K562 (cell line): ENCODE measurements around the gene LOXL4. TPM values are rescaled to one million over a fixed set of nuclear protein-coding genes. Genes with fewer than 3 reads are reported as not detected.

ENCODE experiments used
- ATAC-seq: fragments of 200-7000 bp; cut with Tn5 transposase; 3 replicates; pipeline ENCODE4 v1.9.1; 2020; ENCODE audit warnings: moderate library complexity
- BruUV-seq: library from RNA; stranded (reverse); fragments of 400-500 nt; replicated peaks from 2 replicates; lab custom pipeline; 2021; lab: Mats Ljungman, UMichigan
- CTCF ChIA-PET: fragments of 300-600 bp; formaldehyde crosslinking; extraction: SDS; loops from one replicate; lab custom pipeline; 2021; ENCODE audit warnings: low intra/inter-chr PET ratio; lab: Yijun Ruan, JAX
- POLR2A ChIA-PET: fragments of 300-600, 350-650 bp; sonication (Branson Sonifier 250); formaldehyde crosslinking; extraction: SDS; loops from one replicate; lab custom pipeline; 2021; ENCODE audit warnings: antibody characterized with exemption, inconsistent platforms; lab: Yijun Ruan, JAX
- DNase-seq, 4 experiments: peaks; one replicate each; pipeline versions ENCODE4 v3.0.0 to v3.0.0-alpha.2; 2011 to 2018; ENCODE audit warnings: low spot score in 3 of 4, mixed read lengths in 3 of 4; ENCODE audit errors: extremely low read depth in 1 of 4
- FAIRE-seq: peaks from 2 replicates; lab custom pipeline; 2011; peaks lifted over from hg19 to GRCh38; lab: Jason Lieb, UNC
- H2AFZ ChIP-seq: 2 replicates; pipeline ENCODE4 v1.6.0; 2011; ENCODE audit warnings: low read depth, low read length, control low read depth, inconsistent platforms
- H3K27ac ChIP-seq: fragments of 200-600 bp; 3 replicates; pipeline ENCODE4 v1.8.0; 2011; ENCODE audit warnings: low read depth, mild to moderate bottlenecking, control low read depth, inconsistent platforms, low read length, moderate library complexity, mixed read lengths; ENCODE audit errors: extremely low read depth
- H3K27me3 ChIP-seq, 2 experiments: fragments of 300-600 bp in 1 of 2; 2 replicates in 1 of 2; 3 replicates in 1 of 2; pipeline versions ENCODE4 v1.6.0 to v1.8.0; 2011; ENCODE audit warnings: inconsistent platforms in 2 of 2, low read length in 2 of 2, mild to moderate bottlenecking in 1 of 2, mixed read lengths in 1 of 2, moderate library complexity in 1 of 2; ENCODE audit not compliant: control insufficient read depth in 2 of 2, insufficient read depth in 2 of 2
- H3K36me3 ChIP-seq: fragments of 300-600 bp; 3 replicates; pipeline ENCODE4 v1.8.0; 2011; ENCODE audit warnings: mild to moderate bottlenecking, low read length, inconsistent platforms; ENCODE audit not compliant: control insufficient read depth, insufficient read depth
- H3K4me1 ChIP-seq, 2 experiments: fragments of 200-600 bp in 1 of 2; replicated peaks in 1 of 2; 2 replicates in 1 of 2; 3 replicates in 1 of 2; pipeline versions ENCODE4 v1.5.1 to v1.8.0; 2011; ENCODE audit warnings: inconsistent platforms in 2 of 2, low read length in 2 of 2, mild to moderate bottlenecking in 1 of 2, mixed read lengths in 1 of 2, moderate library complexity in 1 of 2; ENCODE audit not compliant: control insufficient read depth in 2 of 2, insufficient read depth in 2 of 2
- H3K4me2 ChIP-seq: 2 replicates; pipeline ENCODE4 v1.6.1; 2011; ENCODE audit warnings: low read length, control low read depth, inconsistent platforms, mixed read lengths; ENCODE audit not compliant: insufficient read depth
- H3K4me3 ChIP-seq: fragments of 200-600 bp; sonication (generic), shearing (Covaris generic); 2 replicates; pipeline ENCODE4 v1.5.1; 2016; ENCODE audit warnings: control low read depth, inconsistent platforms
- H3K79me2 ChIP-seq: fragments of 200-600 bp; 3 replicates; pipeline ENCODE4 v1.8.0; 2011; ENCODE audit warnings: low read length, inconsistent platforms; ENCODE audit not compliant: control insufficient read depth, insufficient read depth
- H3K9ac ChIP-seq, 2 experiments: 2 replicates each; pipeline versions ENCODE4 v1.6.0 to v1.6.1; 2011; ENCODE audit warnings: low read depth in 2 of 2, low read length in 2 of 2, control low read depth in 1 of 2, inconsistent platforms in 1 of 2, mild to moderate bottlenecking in 1 of 2, mixed read lengths in 1 of 2; ENCODE audit not compliant: insufficient read depth in 1 of 2
- H3K9me1 ChIP-seq: one replicate; pipeline ENCODE4 v1.6.0; 2011; ENCODE audit warnings: inconsistent platforms, mild to moderate bottlenecking, low read length, moderate library complexity; ENCODE audit not compliant: control insufficient read depth, insufficient read depth
- H3K9me3 ChIP-seq: replicated peaks from 2 replicates; pipeline ENCODE4 v1.5.1; 2011; ENCODE audit warnings: low read depth, low read length, inconsistent platforms; ENCODE audit not compliant: control insufficient read depth, insufficient read depth
- H4K20me1 ChIP-seq: replicated peaks from 2 replicates; pipeline ENCODE4 v1.6.1; 2011; ENCODE audit warnings: low read length, inconsistent platforms, mixed read lengths; ENCODE audit not compliant: control insufficient read depth, insufficient read depth
- ASH1L ChIP-seq: fragments of 450-650 bp; IDR thresholded peaks from 2 replicates; pipeline ENCODE4 v1.6.1; 2018; ENCODE audit warnings: borderline replicate concordance, mild to moderate bottlenecking, low read depth; ENCODE audit not compliant: partially characterized antibody
- BRCA1 ChIP-seq, 2 experiments: fragments of 450-650 bp in 1 of 2; sonication (generic) in 1 of 2; formaldehyde crosslinking in 1 of 2; IDR thresholded peaks; 2 replicates each; pipeline versions ENCODE4 v1.5.0 to v1.6.1; 2017 to 2020; ENCODE audit warnings: mild to moderate bottlenecking in 1 of 2, missing genetic modification reagents in 1 of 2
- CBX1 ChIP-seq: sonication (generic); IDR thresholded peaks from 2 replicates; pipeline ENCODE4 v1.6.1; 2016; ENCODE audit warnings: antibody characterized with exemption, low read depth, mild to moderate bottlenecking
- DPF2 ChIP-seq: fragments of 450-650 bp; IDR thresholded peaks from 2 replicates; pipeline ENCODE4 v1.6.1; 2016
- HSF4 ChIP-seq: fragments of 250-450 bp; sonication (Bioruptor Pico); IDR thresholded peaks from 2 replicates; pipeline ENCODE4 v2.1.2; 2022; ENCODE audit warnings: mild to moderate bottlenecking, moderate library complexity, borderline replicate concordance
- SETDB1 ChIP-seq: IDR thresholded peaks from one replicate; pipeline ENCODE4 v1.6.1; 2012; ENCODE audit warnings: low read length, control low read depth, inconsistent platforms
- ZSCAN32 ChIP-seq: fragments of 450-650 bp; formaldehyde crosslinking; IDR thresholded peaks from 2 replicates; pipeline ENCODE4 v1.4.0; 2020; ENCODE audit warnings: mild to moderate bottlenecking, moderate library complexity
- WGBS: fragments of 100-300 bp; shearing (Covaris generic); methylation state at CpG from one replicate; pipeline ENCODE4 v1.1.6; 2016; ENCODE audit warnings: low coverage, mixed read lengths; ENCODE audit not compliant: insufficient coverage; ENCODE audit errors: missing lambda C conversion rate; 5-methylcytosine and 5-hydroxymethylcytosine counted together
- in situ Hi-C: fragments of 300-500 bp; cut with MboI; formaldehyde crosslinking; loops from 4 replicates; pipeline ENCODE4 v1.15.0; 2018; ENCODE audit warnings: inconsistent platforms, mixed read lengths
- intact Hi-C: fragments of 100-400 bp; cut with micrococcal nuclease; formaldehyde crosslinking; loops from 2 replicates; pipeline ENCODE4 v1.14.2; 2022
- polyA plus RNA-seq, 8 experiments: library from polyadenylated mRNA; depleted of rRNA in 4 of 8; stranded (reverse) in 5 of 8; unstranded in 3 of 8; fragments of >200 nt; fragmentation: Nextera tagmentation in 2 of 8; fragmentation: Illumina TruSeq in 1 of 8; extraction: Ambion mirVana in 2 of 8; extraction: Trizol in 1 of 8; gene quantifications; 2 replicates each; pipeline versions ENCODE4 v1.2.1 to v1.2.3, GENCODE V29; 2011 to 2014; ENCODE audit warnings: inconsistent platforms in 1 of 8, missing spikeins in 1 of 8
- total RNA-seq, 7 experiments: library from RNA; depleted of rRNA in 6 of 7; stranded (reverse); fragments of >200 nt in 6 of 7; fragmentation: Illumina TruSeq in 2 of 7; extraction: Trizol in 2 of 7; gene quantifications; 2 replicates each; pipeline versions ENCODE4 v1.2.1 to v1.2.3, GENCODE V29; 2011 to 2021; ENCODE audit warnings: low replicate concordance in 1 of 7
- TF ChIP-seq, protein P1 (sequence below): sonication (generic); formaldehyde crosslinking; IDR thresholded peaks from 2 replicates; pipeline ENCODE4 v1.5.0; 2020; ENCODE audit warnings: missing genetic modification reagents

LOXL4 gene
- total and polyA plus RNA-seq, 9 of the 15 experiments (the other 6 are each of a cell fraction or from before 2014, with no cell fraction given) = 0.03 to 0.35 (median 0.05) TPM; not detected in 3

DNA sequence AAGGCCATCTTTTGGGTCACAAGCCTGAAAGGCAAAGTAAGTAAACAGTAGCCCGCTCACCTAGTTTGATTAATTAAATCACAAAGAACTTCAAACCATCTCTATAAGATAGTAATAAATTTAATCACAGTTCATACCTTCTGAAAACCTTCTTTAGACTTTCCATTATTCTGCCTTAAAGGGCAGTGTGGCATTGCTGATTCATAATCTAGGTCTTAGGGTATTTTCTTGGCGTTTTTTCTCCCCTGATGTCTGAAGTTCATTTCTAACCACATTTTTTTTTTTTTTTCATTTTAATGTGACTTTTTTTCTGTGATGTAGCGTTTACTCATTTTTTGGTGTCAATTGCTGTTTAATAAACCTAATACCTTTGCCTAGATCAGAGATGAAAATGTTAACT, 27.5 kb downstream of the LOXL4 start:
- Histone ChIP-seq H3K9me1 (peaks cover 2% of the 10 kb centered on the region), H3K36me3 (peaks cover 43% of the 10 kb centered on the region; the same call in 2 of the 3 replicates), H4K20me1 (no peaks in the 10 kb centered on the region; the same call in 1 of the 2 replicates), H3K4me2 (no peak overlapping the region), H3K27me3 (no peaks in the 10 kb centered on the region), H3K9me3 (no peaks in the 10 kb centered on the region), H3K4me3 (no peak overlapping the region), H3K9ac (no peak overlapping the region), H3K27ac (no peak overlapping the region), H3K79me2 (no peaks in the 10 kb centered on the region), H2AFZ (no peak overlapping the region), H3K4me1 (peaks cover 0 to 32% of the 10 kb centered on the region in 2 experiments; a peak in 3 of 5 replicates)
- WGBS = 80% methylated on average over 3 of the region's 3 CpGs
- TF ChIP-seq SETDB1 (no peak), HSF4 (no peak), ZSCAN32 (no peak), DPF2 (no peak), CBX1 (no peak), BRCA1 (IDR thresholded peaks at IDR 0.05) (no peak), BRCA1 (CRISPR knock-in tag; IDR thresholded peaks at IDR 0.05) (no peak), ASH1L (no peak)
- TF ChIP-seq, protein P1, sequence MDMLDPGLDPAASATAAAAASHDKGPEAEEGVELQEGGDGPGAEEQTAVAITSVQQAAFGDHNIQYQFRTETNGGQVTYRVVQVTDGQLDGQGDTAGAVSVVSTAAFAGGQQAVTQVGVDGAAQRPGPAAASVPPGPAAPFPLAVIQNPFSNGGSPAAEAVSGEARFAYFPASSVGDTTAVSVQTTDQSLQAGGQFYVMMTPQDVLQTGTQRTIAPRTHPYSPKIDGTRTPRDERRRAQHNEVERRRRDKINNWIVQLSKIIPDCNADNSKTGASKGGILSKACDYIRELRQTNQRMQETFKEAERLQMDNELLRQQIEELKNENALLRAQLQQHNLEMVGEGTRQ (CRISPR knock-in tag) = no peak
- ChIA-PET CTCF (no interaction called here), POLR2A (no interaction called here)
- in situ Hi-C loops = no loop called here
- BruUV-seq = no TSS peak
- intact Hi-C loops = loop anchor here (5.0 kb wide), 1 partner anchor 67 kb away; no protein-coding TSS in a partner anchor
- FAIRE-seq (no peak), ATAC-seq (no peak), DNase-seq (no peak)
